ENCODE measurements around the gene LAMB1.
"Not testable (repeated sequence)": the region's sequence is repeated elsewhere in the genome, so short reads cannot be mapped to it uniquely, and the experiment has no call there.

LAMB1 gene

GRCh38 chr7:107924841-107925504, 78.0 kb downstream of the LAMB1 start:
- H3K4me3 ChIP-seq (ENCODE audit: low read length): no peak overlapping the region
- TF ChIP-seq CTCF (IDR thresholded peaks at IDR 0.05; ENCODE audit: insufficient read depth, low read depth, low read length, missing control alignments): no peak
- DNase-seq (ENCODE audit: low read depth): no peak

- DNase-seq (ENCODE audit: low read depth): no peak
These were observed 80.1 kb downstream of the LAMB1 start for GRCh38 chr7:107922886-107923285.

GRCh38 chr7:107921826-107922225, 81.1 kb downstream of the LAMB1 start:
- DNase-seq (ENCODE audit: low read depth); H3K4me3 ChIP-seq (ENCODE audit: low read length): not testable (repeated sequence)

More at GRCh38 chr7:107922886-107923285, 80.1 kb downstream of the LAMB1 start:
- TF ChIP-seq CTCF (IDR thresholded peaks at IDR 0.05; ENCODE audit: insufficient read depth, low read depth, low read length, missing control alignments): no peak
- no peak overlapping the region for H3K4me3 ChIP-seq (ENCODE audit: low read length)

- no peak for TF ChIP-seq CTCF (IDR thresholded peaks at IDR 0.05; ENCODE audit: insufficient read depth, low read depth, low read length, missing control alignments)
- DNase-seq (ENCODE audit: low read depth): no peak
- no peak overlapping the region for H3K4me3 ChIP-seq (ENCODE audit: low read length)
These were observed 82.8 kb downstream of the LAMB1 start for GRCh38 chr7:107920048-107920772.

GRCh38 chr7:107918948-107919347, 84.0 kb downstream of the LAMB1 start:
- H3K4me3 ChIP-seq (ENCODE audit: low read length): no peak overlapping the region
- no peak for TF ChIP-seq CTCF (IDR thresholded peaks at IDR 0.05; ENCODE audit: insufficient read depth, low read depth, low read length, missing control alignments)

GRCh38 chr7:107917763-107918651, 85.0 kb downstream of the LAMB1 start:
- H3K4me3 ChIP-seq (ENCODE audit: low read length): no peak overlapping the region
- no peak for DNase-seq (ENCODE audit: low read depth)
- no peak for TF ChIP-seq CTCF (IDR thresholded peaks at IDR 0.05; ENCODE audit: insufficient read depth, low read depth, low read length, missing control alignments)

More at GRCh38 chr7:107918948-107919347, 84.0 kb downstream of the LAMB1 start:
- no peak for DNase-seq (ENCODE audit: low read depth)

- TF ChIP-seq CTCF (IDR thresholded peaks at IDR 0.05; ENCODE audit: insufficient read depth, low read depth, low read length, missing control alignments): no peak
These were observed 87.4 kb downstream of the LAMB1 start for GRCh38 chr7:107915541-107915940.

More at GRCh38 chr7:107915541-107915940, 87.4 kb downstream of the LAMB1 start:
- no peak overlapping the region for H3K4me3 ChIP-seq (ENCODE audit: low read length)
- no peak for DNase-seq (ENCODE audit: low read depth)
